ENCODE measurements around the gene EML6.

The EML6 gene

DNA sequence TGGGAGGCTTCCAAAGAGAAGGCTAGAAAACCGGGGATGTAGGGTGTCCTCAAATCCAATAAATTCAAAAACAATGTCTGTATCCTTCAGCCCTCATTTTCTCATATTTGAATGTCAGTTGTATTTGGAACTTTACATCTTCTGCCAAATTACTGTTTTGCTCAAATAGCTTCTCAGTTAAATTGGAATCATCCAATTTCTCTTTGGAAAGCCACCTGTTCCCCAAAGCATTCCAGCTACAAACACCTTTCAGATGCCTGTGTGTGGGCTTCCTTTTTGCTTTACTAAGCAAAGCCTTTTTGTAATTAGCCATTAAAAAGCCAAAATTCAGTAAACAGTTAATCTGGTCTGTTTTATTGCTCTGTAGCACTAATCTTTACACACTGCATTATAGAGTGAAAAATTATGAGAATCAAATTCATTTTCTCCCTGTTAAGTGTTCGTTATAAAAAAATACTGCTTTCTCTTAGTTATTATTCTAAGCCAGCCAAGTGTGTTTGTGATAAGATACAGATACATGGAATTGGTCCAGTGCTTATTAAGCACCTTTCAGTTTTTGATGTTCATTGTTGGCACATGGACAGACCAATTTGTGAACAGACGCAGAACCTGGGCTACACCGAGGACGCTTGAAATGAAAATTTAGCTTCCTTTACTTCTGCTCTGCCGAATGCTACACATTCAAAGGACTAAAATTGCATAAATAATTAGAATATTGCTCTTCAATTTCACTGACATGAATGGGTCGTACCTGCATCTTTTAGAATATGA lies 175.2 kb downstream of the EML6 start:
- no peak for TF ChIP-seq POLR2AphosphoS5 (IDR thresholded peaks at IDR 0.05; ENCODE audit: low read depth, low read length)
- no peak for TF ChIP-seq FOXP2 (optimal IDR thresholded peaks at IDR 0.05; ENCODE audit: borderline replicate concordance, extremely low read depth, extremely low read length, insufficient read depth)
- no peak for TF ChIP-seq REST (IDR thresholded peaks at IDR 0.05; ENCODE audit: insufficient read depth in 1 of 2, low read depth in 2 of 2, low read length in 2 of 2)
- TF ChIP-seq TAF1 (IDR thresholded peaks at IDR 0.05; ENCODE audit: borderline replicate concordance, insufficient read depth, low read length): no peak
- no peak for TF ChIP-seq SIN3A (IDR thresholded peaks at IDR 0.05; ENCODE audit: borderline replicate concordance, insufficient read depth, low read length)

DNA sequence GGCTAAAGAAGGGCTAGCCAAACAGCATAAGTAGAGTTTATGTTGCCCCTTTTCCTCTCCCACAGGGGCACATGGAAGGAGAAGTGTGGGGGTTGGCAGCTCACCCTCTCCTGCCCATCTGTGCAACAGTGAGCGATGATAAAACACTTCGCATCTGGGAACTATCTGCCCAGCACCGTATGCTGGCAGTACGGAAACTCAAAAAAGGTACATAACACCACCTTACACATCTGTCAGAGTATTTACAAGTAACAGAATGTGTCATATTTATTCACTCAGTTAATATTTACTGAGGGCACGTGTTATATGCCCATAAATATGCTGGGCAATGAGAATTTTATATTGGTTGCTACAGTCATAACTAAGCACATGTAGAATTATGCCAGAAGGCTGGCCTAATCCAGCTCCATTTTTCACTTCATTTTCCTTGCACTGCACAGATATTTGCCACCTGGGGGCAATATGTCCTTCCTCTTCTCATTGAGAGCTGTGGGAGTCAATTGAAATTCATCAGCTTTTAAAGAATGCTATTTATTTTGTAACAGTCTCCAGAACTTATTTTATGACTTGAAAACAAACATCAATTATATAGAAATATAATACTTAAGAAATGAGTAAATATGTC lies 176.2 kb downstream of the EML6 start:
- TF ChIP-seq REST (IDR thresholded peaks at IDR 0.05; ENCODE audit: insufficient read depth in 1 of 2, low read depth in 2 of 2, low read length in 2 of 2) (no peak), TAF1 (IDR thresholded peaks at IDR 0.05; ENCODE audit: borderline replicate concordance, insufficient read depth, low read length) (no peak), POLR2AphosphoS5 (IDR thresholded peaks at IDR 0.05; ENCODE audit: low read depth, low read length) (no peak), FOXP2 (optimal IDR thresholded peaks at IDR 0.05; ENCODE audit: borderline replicate concordance, extremely low read depth, extremely low read length, insufficient read depth) (no peak), SIN3A (IDR thresholded peaks at IDR 0.05; ENCODE audit: borderline replicate concordance, insufficient read depth, low read length) (no peak)

GRCh38 chr2:54901224-54901986 lies 177.9 kb downstream of the EML6 start:
- TF ChIP-seq FOXP2 (optimal IDR thresholded peaks at IDR 0.05; ENCODE audit: borderline replicate concordance, extremely low read depth, extremely low read length, insufficient read depth) (no peak), SIN3A (IDR thresholded peaks at IDR 0.05; ENCODE audit: borderline replicate concordance, insufficient read depth, low read length) (no peak), TAF1 (IDR thresholded peaks at IDR 0.05; ENCODE audit: borderline replicate concordance, insufficient read depth, low read length) (no peak), REST (IDR thresholded peaks at IDR 0.05; ENCODE audit: insufficient read depth in 1 of 2, low read depth in 2 of 2, low read length in 2 of 2) (no peak), POLR2AphosphoS5 (IDR thresholded peaks at IDR 0.05; ENCODE audit: low read depth, low read length) (no peak)

DNA sequence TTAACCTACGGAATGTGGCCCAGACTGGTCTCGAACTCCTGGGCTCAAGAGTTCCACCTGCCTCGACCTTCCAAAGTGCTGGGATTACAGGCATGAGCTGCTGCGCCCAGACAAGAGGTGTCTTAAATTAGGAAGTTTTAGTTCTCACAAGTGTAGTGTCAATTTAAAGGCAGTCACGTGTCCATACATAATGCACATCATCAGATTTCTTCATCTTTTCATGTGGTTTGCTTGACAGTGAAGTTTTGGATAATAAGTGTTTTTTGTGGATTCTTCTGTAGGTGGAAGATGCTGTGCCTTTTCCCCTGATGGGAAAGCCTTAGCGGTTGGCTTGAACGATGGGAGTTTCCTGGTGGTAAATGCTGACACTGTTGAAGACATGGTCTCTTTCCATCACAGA lies 179.3 kb downstream of the EML6 start:
- no peak for TF ChIP-seq TAF1 (IDR thresholded peaks at IDR 0.05; ENCODE audit: borderline replicate concordance, insufficient read depth, low read length)
- no peak for TF ChIP-seq SIN3A (IDR thresholded peaks at IDR 0.05; ENCODE audit: borderline replicate concordance, insufficient read depth, low read length)
- TF ChIP-seq REST (IDR thresholded peaks at IDR 0.05; ENCODE audit: insufficient read depth in 1 of 2, low read depth in 2 of 2, low read length in 2 of 2): no peak
- TF ChIP-seq FOXP2 (optimal IDR thresholded peaks at IDR 0.05; ENCODE audit: borderline replicate concordance, extremely low read depth, extremely low read length, insufficient read depth): no peak
- no peak for TF ChIP-seq POLR2AphosphoS5 (IDR thresholded peaks at IDR 0.05; ENCODE audit: low read depth, low read length)
